ENCODE data around the gene TMEM132C.

GRCh38 chr12:128455851-128456250 lies 188.9 kb downstream of the TMEM132C start:
- TF ChIP-seq EZH2 (IDR thresholded peaks at IDR 0.05; ENCODE audit: low read length, unreplicated experiment) (no peak), CTCF (conservative IDR thresholded peaks at IDR 0.05; ENCODE audit: low read depth, low read length) (no peak)
